Gastroesophageal sphincter (tissue), 4 donors: Measurements from ENCODE around the gene ERCC5. TPM values are rescaled to one million over a fixed set of nuclear protein-coding genes. Genes with fewer than 3 reads are reported as not detected.

Source experiments
- ATAC-seq: fragments of 150-250 bp; one replicate; pipeline ENCODE4 v1.9.1; 2016; ENCODE audit warnings: mild to moderate bottlenecking, moderate library complexity
- H3K27ac ChIP-seq, 4 donors: fragments of 200-600 bp; sonication (generic) in 3 of 4; 1 replicate in 3 of 4; 2 replicates in 1 of 4; pipeline ENCODE4 v1.5.1; 2016 to 2019
- H3K27me3 ChIP-seq: fragments of 200-600 bp; sonication (generic); one replicate; pipeline ENCODE4 v1.5.1; 2019
- H3K36me3 ChIP-seq, 2 donors: fragments of 200-600 bp; sonication (generic); one replicate each; pipeline ENCODE4 v1.5.1; 2019; ENCODE audit warnings: control low read depth in 1 of 2
- H3K4me1 ChIP-seq, 3 donors: fragments of 200-600 bp; sonication (generic); 1 replicate in 2 of 3; 2 replicates in 1 of 3; pipeline ENCODE4 v1.5.1; 2016 to 2019; ENCODE audit warnings: control low read depth in 2 of 3
- H3K4me3 ChIP-seq, 2 donors: fragments of 200-600 bp; sonication (generic); one replicate each; pipeline ENCODE4 v1.5.1; 2019; ENCODE audit warnings: mild to moderate bottlenecking in 1 of 2, moderate library complexity in 1 of 2
- H3K9me3 ChIP-seq, 3 donors: fragments of 200-600 bp; sonication (generic); one replicate each; pipeline ENCODE4 v1.5.1; 2017 to 2019; ENCODE audit warnings: control low read depth in 2 of 3
- EP300 ChIP-seq: sonication (generic); formaldehyde crosslinking; IDR thresholded peaks from one replicate; pipeline ENCODE4 v1.6.1; 2017; ENCODE audit warnings: antibody characterized with exemption, mild to moderate bottlenecking
- POLR2A ChIP-seq, 2 donors: fragments of 450-650 bp; IDR thresholded peaks; one replicate each; pipeline ENCODE4 v1.6.1; 2017; ENCODE audit warnings: antibody characterized with exemption in 2 of 2, mild to moderate bottlenecking in 2 of 2, moderate library complexity in 1 of 2
- POLR2AphosphoS5 ChIP-seq: sonication (generic); formaldehyde crosslinking; IDR thresholded peaks from one replicate; pipeline ENCODE4 v1.6.1; 2017; ENCODE audit warnings: antibody characterized with exemption
- WGBS, 2 donors: methylation state at CpG; one replicate each; pipeline ENCODE4 v1.1.5; 2018; ENCODE audit warnings: low coverage in 1 of 2; 5-methylcytosine and 5-hydroxymethylcytosine counted together
- total RNA-seq, 4 donors: library from RNA; depleted of rRNA; stranded (reverse); fragments of >200 nt; gene quantifications; one replicate each; pipeline ENCODE4 v1.1.0, GENCODE V29; 2016
- TF ChIP-seq, protein P1 (sequence below), 4 experiments: fragments of 200-600 bp in 2 of 4; fragments of 450-650 bp in 2 of 4; sonication (generic) in 1 of 4; IDR thresholded peaks; one replicate each; pipeline ENCODE4 v1.5.1; 2017 to 2019; ENCODE audit warnings: antibody characterized with exemption in 4 of 4, mild to moderate bottlenecking in 2 of 4, moderate library complexity in 2 of 4

Gene ERCC5
- total RNA-seq, 4 donors from 2014 or later, result 57.5 to 75.6 (median 65.2) TPM

- H3K36me3 ChIP-seq, result peaks cover 0 to 54% of the 10 kb centered on the region in 2 donors
- no peaks in the 10 kb centered on the region for H3K27me3 ChIP-seq
- H3K27ac ChIP-seq, result no peak overlapping the region
- H3K9me3 ChIP-seq, result no peaks in the 10 kb centered on the region
- no peak overlapping the region for H3K4me3 ChIP-seq
- TF ChIP-seq POLR2A (IDR thresholded peaks at IDR 0.05) (no peak), POLR2AphosphoS5 (no peak), EP300 (no peak)
- TF ChIP-seq, protein P1, sequence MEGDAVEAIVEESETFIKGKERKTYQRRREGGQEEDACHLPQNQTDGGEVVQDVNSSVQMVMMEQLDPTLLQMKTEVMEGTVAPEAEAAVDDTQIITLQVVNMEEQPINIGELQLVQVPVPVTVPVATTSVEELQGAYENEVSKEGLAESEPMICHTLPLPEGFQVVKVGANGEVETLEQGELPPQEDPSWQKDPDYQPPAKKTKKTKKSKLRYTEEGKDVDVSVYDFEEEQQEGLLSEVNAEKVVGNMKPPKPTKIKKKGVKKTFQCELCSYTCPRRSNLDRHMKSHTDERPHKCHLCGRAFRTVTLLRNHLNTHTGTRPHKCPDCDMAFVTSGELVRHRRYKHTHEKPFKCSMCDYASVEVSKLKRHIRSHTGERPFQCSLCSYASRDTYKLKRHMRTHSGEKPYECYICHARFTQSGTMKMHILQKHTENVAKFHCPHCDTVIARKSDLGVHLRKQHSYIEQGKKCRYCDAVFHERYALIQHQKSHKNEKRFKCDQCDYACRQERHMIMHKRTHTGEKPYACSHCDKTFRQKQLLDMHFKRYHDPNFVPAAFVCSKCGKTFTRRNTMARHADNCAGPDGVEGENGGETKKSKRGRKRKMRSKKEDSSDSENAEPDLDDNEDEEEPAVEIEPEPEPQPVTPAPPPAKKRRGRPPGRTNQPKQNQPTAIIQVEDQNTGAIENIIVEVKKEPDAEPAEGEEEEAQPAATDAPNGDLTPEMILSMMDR (IDR thresholded peaks at IDR 0.05), result no peak
- ATAC-seq, result no peak
- H3K4me1 ChIP-seq, result peaks cover 0 to 2% (median 0%) of the 10 kb centered on the region in 3 donors
Observed at GRCh38 chr13:102817907-102818306, 27.9 kb upstream of the ERCC5 start.

- no peak for ATAC-seq
- TF ChIP-seq POLR2A (IDR thresholded peaks at IDR 0.05) (no peak), EP300 (no peak), POLR2AphosphoS5 (no peak)
- TF ChIP-seq, protein P1 (IDR thresholded peaks at IDR 0.05), result no peak
- WGBS, 2 donors, result 89 to 94% methylated on average over 3 to 4 of the region's 4 CpGs
Observed at GRCh38 chr13:102825400-102825799, 20.4 kb upstream of the ERCC5 start.

DNA sequence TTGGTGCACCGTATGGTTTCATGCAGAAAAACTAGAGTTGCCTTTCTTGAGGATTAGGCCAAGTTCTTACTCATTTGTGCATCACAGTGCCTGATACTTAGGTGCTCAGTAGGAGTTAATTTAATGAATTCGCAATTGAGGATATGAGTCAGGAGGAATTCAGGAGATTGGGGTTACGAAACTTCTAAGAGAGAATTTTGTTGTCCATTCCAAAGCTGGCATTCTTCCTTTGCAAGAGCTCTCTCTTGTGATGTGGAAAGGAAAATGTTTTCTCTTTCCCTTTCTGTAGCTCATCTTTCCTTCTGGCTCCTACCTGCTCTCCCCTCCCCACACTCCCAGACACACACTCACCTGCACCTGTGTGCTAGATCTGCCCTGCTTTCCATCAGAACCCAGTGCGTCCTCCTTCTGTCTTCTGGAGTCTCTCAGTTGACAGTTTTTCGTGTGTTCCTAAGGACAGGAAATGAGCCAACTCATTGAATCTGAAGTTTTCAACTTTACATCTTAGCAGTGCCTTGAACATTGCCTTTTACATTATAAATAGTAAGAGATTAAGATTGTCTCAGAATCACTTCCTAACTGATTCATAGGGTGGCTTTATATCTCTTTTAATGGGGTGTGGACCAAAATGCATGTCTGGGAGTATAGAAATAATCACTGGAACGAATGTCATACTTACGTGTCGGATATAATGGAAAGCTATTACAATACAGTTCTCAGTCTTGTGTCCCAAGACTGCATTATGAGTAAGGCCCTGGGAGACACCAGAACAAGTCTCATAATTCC is 19.7 kb upstream of the ERCC5 start:
- Histone ChIP-seq H3K36me3 (peaks cover 0 to 92% of the 10 kb centered on the region in 2 donors), H3K27me3 (no peaks in the 10 kb centered on the region), H3K4me3 (no peak overlapping the region), H3K27ac (no peak overlapping the region), H3K9me3 (no peaks in the 10 kb centered on the region), H3K4me1 (peaks cover 0 to 3% (median 0%) of the 10 kb centered on the region in 3 donors)
- 63 to 80% methylated on average over 7 to 8 of the region's 8 CpGs for WGBS, 2 donors
- ATAC-seq, result no peak
- TF ChIP-seq POLR2AphosphoS5, result no peak
- TF ChIP-seq POLR2A (IDR thresholded peaks at IDR 0.05), result no peak
- TF ChIP-seq EP300, result no peak
- TF ChIP-seq, protein P1 (IDR thresholded peaks at IDR 0.05), result no peak

More at GRCh38 chr13:102825400-102825799, 20.4 kb upstream of the ERCC5 start:
- Histone ChIP-seq H3K27ac (no peak overlapping the region), H3K36me3 (peaks cover 0 to 92% of the 10 kb centered on the region in 2 donors), H3K27me3 (no peaks in the 10 kb centered on the region), H3K9me3 (no peaks in the 10 kb centered on the region), H3K4me3 (no peak overlapping the region), H3K4me1 (no peaks in the 10 kb centered on the region)

DNA sequence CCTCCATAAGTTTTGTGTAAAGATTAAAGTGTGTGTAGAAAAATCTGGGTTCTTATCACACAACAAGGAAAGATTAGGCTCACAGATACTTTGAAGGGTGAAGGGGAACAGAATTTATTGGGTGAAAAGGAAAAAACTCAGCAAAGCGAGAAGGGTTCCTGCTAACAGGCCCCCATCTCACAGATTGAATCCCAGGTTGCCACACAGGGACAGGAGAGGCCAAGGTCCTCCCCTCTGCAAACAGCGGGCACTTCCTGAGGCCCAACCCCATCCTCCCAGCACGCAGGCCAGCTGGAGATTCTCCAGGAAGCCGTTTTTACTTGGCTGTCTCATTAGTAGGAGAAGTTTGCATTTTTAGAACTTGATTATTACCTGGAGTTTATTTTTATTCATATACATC is 15.2 kb upstream of the ERCC5 start:
- peaks cover 0 to 90% of the 10 kb centered on the region in 2 donors for H3K36me3 ChIP-seq
- no peak for ATAC-seq
- 32 to 54% methylated on average over 4 of the region's 4 CpGs for WGBS, 2 donors

More for the DNA sequence above, 15.2 kb upstream of the ERCC5 start:
- TF ChIP-seq EP300 (no peak), POLR2A (IDR thresholded peaks at IDR 0.05) (no peak), POLR2AphosphoS5 (no peak)
- TF ChIP-seq, protein P1 (IDR thresholded peaks at IDR 0.05), result no peak
- Histone ChIP-seq H3K9me3 (no peaks in the 10 kb centered on the region), H3K4me3 (no peak overlapping the region), H3K27ac (no peak overlapping the region), H3K4me1 (peaks cover 0 to 3% (median 0%) of the 10 kb centered on the region in 3 donors), H3K27me3 (no peaks in the 10 kb centered on the region)
